ENCODE results near the gene TULP4. TPM values are rescaled to one million over a fixed set of nuclear protein-coding genes. Genes with fewer than 3 reads are reported as not detected.

The TULP4 gene
- total and polyA plus RNA-seq, 2 of the 8 experiments (the other 6 are each of a cell fraction or from before 2014, with no cell fraction given): 7.7 to 51.6 TPM

DNA sequence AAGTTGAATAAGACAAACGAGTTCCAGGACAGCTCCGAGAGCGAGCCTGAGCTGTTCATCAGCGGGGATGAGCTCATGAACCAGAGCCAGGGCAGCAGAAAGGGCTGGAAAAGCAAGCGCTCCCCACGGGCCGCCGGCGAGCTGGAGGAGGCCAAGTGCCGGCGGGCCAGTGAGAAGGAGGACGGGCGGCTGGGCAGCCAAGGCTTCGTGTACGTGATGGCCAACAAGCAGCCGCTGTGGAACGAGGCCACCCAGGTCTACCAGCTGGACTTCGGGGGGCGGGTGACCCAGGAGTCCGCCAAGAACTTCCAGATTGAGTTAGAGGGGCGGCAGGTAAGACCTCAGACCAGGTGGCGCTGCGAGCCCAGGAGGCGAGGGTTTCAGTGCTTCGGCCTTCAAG, 191.6 kb downstream of the TULP4 start:
- POLR2A ChIA-PET (ENCODE audit: partially characterized antibody): interaction anchor here (0.6 kb wide), 1 partner anchor 45 kb away, joined by 3 read pairs; no protein-coding TSS in a partner anchor
- CTCF ChIA-PET (ENCODE audit: partially characterized antibody): interaction anchor here (0.6 to 4.1 kb wide), 11 partner anchors 8 to 1217 kb away, joined by 3 to 24 read pairs (median 5); no protein-coding TSS in a partner anchor
- no peak for DNase-seq (ENCODE audit: low read depth in 1 of 2, low spot score in 2 of 2)
- TF ChIP-seq, protein P1, sequence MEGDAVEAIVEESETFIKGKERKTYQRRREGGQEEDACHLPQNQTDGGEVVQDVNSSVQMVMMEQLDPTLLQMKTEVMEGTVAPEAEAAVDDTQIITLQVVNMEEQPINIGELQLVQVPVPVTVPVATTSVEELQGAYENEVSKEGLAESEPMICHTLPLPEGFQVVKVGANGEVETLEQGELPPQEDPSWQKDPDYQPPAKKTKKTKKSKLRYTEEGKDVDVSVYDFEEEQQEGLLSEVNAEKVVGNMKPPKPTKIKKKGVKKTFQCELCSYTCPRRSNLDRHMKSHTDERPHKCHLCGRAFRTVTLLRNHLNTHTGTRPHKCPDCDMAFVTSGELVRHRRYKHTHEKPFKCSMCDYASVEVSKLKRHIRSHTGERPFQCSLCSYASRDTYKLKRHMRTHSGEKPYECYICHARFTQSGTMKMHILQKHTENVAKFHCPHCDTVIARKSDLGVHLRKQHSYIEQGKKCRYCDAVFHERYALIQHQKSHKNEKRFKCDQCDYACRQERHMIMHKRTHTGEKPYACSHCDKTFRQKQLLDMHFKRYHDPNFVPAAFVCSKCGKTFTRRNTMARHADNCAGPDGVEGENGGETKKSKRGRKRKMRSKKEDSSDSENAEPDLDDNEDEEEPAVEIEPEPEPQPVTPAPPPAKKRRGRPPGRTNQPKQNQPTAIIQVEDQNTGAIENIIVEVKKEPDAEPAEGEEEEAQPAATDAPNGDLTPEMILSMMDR (IDR thresholded peaks at IDR 0.05; ENCODE audit: control extremely low read depth in 1 of 3, insufficient read depth in 1 of 3, low read depth in 1 of 3, low read length in 3 of 3): no peak
- TF ChIP-seq SIN3A (conservative IDR thresholded peaks at IDR 0.05 in 1 of 2, IDR thresholded peaks at IDR 0.05 in 1 of 2; ENCODE audit: low read depth in 1 of 2, low read length in 2 of 2): no peak

More for the DNA sequence above, 191.6 kb downstream of the TULP4 start:
- H3K79me1 ChIP-seq (ENCODE audit: low read depth, low read length): no peaks in the 10 kb centered on the region
- no peak overlapping the region for H3K4ac ChIP-seq (replicated peaks; ENCODE audit: insufficient read length, low read depth, low read length)
- H3K4me2 ChIP-seq (ENCODE audit: insufficient read depth in 1 of 2, low read depth in 2 of 2, low read length in 2 of 2): no peak overlapping the region
- no peaks in the 10 kb centered on the region for H3K79me2 ChIP-seq (ENCODE audit: control insufficient read depth in 1 of 2, insufficient read depth in 2 of 2, low read length in 2 of 2)
- no peak for FAIRE-seq
- no peak overlapping the region for H2BK15ac ChIP-seq (ENCODE audit: low read length)
- no peaks in the 10 kb centered on the region for H3K4me1 ChIP-seq (replicated peaks in 1 of 4; ENCODE audit: control insufficient read depth in 3 of 4, insufficient read depth in 4 of 4, low read length in 3 of 4)
- H4K20me1 ChIP-seq (replicated peaks in 1 of 2; ENCODE audit: control insufficient read depth in 1 of 2, insufficient read depth in 2 of 2, low read length in 2 of 2): no peaks in the 10 kb centered on the region
- H3K23me2 ChIP-seq (ENCODE audit: low read depth, low read length): no peaks in the 10 kb centered on the region
- no peak overlapping the region for H2BK120ac ChIP-seq (replicated peaks; ENCODE audit: low read depth, low read length)
- no peaks in the 10 kb centered on the region for H3K27me3 ChIP-seq (replicated peaks in 1 of 4; ENCODE audit: control insufficient read depth in 3 of 4, extremely low read depth in 1 of 4, insufficient read depth in 3 of 4, low read length in 3 of 4)
- no peak overlapping the region for H2AFZ ChIP-seq (ENCODE audit: low read length)
- no peak overlapping the region for H3K14ac ChIP-seq (ENCODE audit: insufficient read length)
- no peak overlapping the region for H2AK5ac ChIP-seq (ENCODE audit: low read depth, low read length)
- no peak overlapping the region for H4K91ac ChIP-seq (replicated peaks; ENCODE audit: insufficient read length, low read length)
- no peak overlapping the region for H2BK5ac ChIP-seq (ENCODE audit: low read depth, low read length)
- H3K27ac ChIP-seq (ENCODE audit: low read depth, low read length): no peak overlapping the region
- peaks cover 0 to 22% (median 4%) of the 10 kb centered on the region in 4 experiments; a peak in 4 of 8 replicates for H3K36me3 ChIP-seq (ENCODE audit: control insufficient read depth in 2 of 4, insufficient read depth in 4 of 4, low read length in 3 of 4)
- H3K23ac ChIP-seq (ENCODE audit: insufficient read length): no peak overlapping the region
- no peaks in the 10 kb centered on the region for H3K9me3 ChIP-seq (ENCODE audit: insufficient read depth in 2 of 2, low read depth in 1 of 2, low read length in 1 of 2)
- H3K18ac ChIP-seq (ENCODE audit: extremely low read depth, low read length): no peak overlapping the region
- no peak overlapping the region for H3K4me3 ChIP-seq (ENCODE audit: extremely low read depth in 1 of 4, insufficient read depth in 2 of 4, low read depth in 3 of 4, low read length in 4 of 4)
- H3K9ac ChIP-seq (replicated peaks in 1 of 4; ENCODE audit: extremely low read depth in 1 of 4, low read depth in 3 of 4, low read length in 3 of 4): no peak overlapping the region
- WGBS, 2 experiments (ENCODE audit: extremely low coverage in 1 of 2, insufficient coverage in 1 of 2, insufficient read length in 1 of 2, insufficient replicate concordance in 2 of 2, low coverage in 1 of 2, low lambda C conversion rate in 2 of 2, missing lambda C conversion rate in 1 of 2): 96% methylated on average over 24 of the region's 25 CpGs; no CpG with 5 or more reads in 1 of the 2 experiments
- H4K8ac ChIP-seq (ENCODE audit: extremely low read depth, insufficient read depth, low read length): no peak overlapping the region
- H4K5ac ChIP-seq (ENCODE audit: insufficient read length, low read depth, low read length): no peak overlapping the region
- no peak overlapping the region for H2BK20ac ChIP-seq (ENCODE audit: low read length)
- H2BK12ac ChIP-seq (ENCODE audit: low read depth, low read length): no peak overlapping the region
- H3K56ac ChIP-seq (replicated peaks; ENCODE audit: insufficient read length, low read depth, low read length): no peak overlapping the region
